Brain microvascular endothelial cell (primary cell): Measurements from ENCODE around the gene SYT10.

ENCODE experiments used
- DNase-seq: peaks from one replicate; pipeline ENCODE4 v3.0.0-alpha.2; 2020
- H3K27ac ChIP-seq: fragments of 250-450 bp; sonication (Bioruptor Pico); 2 replicates; pipeline ENCODE4 v1.5.1; 2020; ENCODE audit warnings: mild to moderate bottlenecking, moderate library complexity
- H3K27me3 ChIP-seq: fragments of 250-450 bp; sonication (Bioruptor Pico); replicated peaks from 2 replicates; pipeline ENCODE4 v1.5.1; 2020; ENCODE audit warnings: mild to moderate bottlenecking
- H3K36me3 ChIP-seq: fragments of 250-450 bp; sonication (Bioruptor Pico); replicated peaks from 2 replicates; pipeline ENCODE4 v1.5.1; 2020; ENCODE audit warnings: mild to moderate bottlenecking
- H3K4me3 ChIP-seq: 2 replicates; pipeline ENCODE4 v1.5.1; 2011; ENCODE audit warnings: low read depth, mild to moderate bottlenecking, control low read depth, low read length, moderate library complexity
- CTCF ChIP-seq: IDR thresholded peaks from 2 replicates; pipeline ENCODE4 v1.5.1; 2011; ENCODE audit warnings: low read depth, mild to moderate bottlenecking, moderate library complexity, low read length, control low read depth, inconsistent platforms; ENCODE audit errors: missing control alignments
- in situ Hi-C: cut with HindIII; loops from 2 replicates; pipeline ENCODE4 v1.10.0; 2017; ENCODE audit warnings: low sequenced_read_pairs, low pct_ligation_motif_present

Gene SYT10

GRCh38 chr12:33438025-33438772 is 1.4 kb downstream of the SYT10 start:
- no peak overlapping the region for H3K27ac ChIP-seq
- no peak for DNase-seq
- H3K36me3 ChIP-seq, result no peaks in the 10 kb centered on the region
- TF ChIP-seq CTCF, result no peak
- in situ Hi-C loops, result no loop called here
- H3K4me3 ChIP-seq, result no peak overlapping the region
- peaks cover 15% of the 10 kb centered on the region for H3K27me3 ChIP-seq

- Histone ChIP-seq H3K27me3 (peaks cover 15% of the 10 kb centered on the region), H3K27ac (no peak overlapping the region), H3K36me3 (no peaks in the 10 kb centered on the region), H3K4me3 (no peak overlapping the region)
- in situ Hi-C loops, result no loop called here
- no peak for TF ChIP-seq CTCF
- no peak for DNase-seq
Measured at GRCh38 chr12:33437598-33437997, 2.0 kb downstream of the SYT10 start.

GRCh38 chr12:33432992-33433391 is 6.6 kb downstream of the SYT10 start:
- H3K4me3 ChIP-seq, result no peak overlapping the region
- H3K36me3 ChIP-seq, result no peaks in the 10 kb centered on the region
- H3K27me3 ChIP-seq, result peaks cover 2% of the 10 kb centered on the region
- H3K27ac ChIP-seq, result no peak overlapping the region
- in situ Hi-C loops, result no loop called here
- DNase-seq, result no peak
- TF ChIP-seq CTCF, result no peak

- DNase-seq, result no peak
- no peaks in the 10 kb centered on the region for H3K27me3 ChIP-seq
- no peak overlapping the region for H3K27ac ChIP-seq
- no peak for TF ChIP-seq CTCF
- no peak overlapping the region for H3K4me3 ChIP-seq
- in situ Hi-C loops, result no loop called here
- H3K36me3 ChIP-seq, result no peaks in the 10 kb centered on the region
Measured at GRCh38 chr12:33431648-33432047, 8.0 kb downstream of the SYT10 start.

- Histone ChIP-seq H3K27me3 (no peaks in the 10 kb centered on the region), H3K36me3 (no peaks in the 10 kb centered on the region), H3K4me3 (no peak overlapping the region), H3K27ac (no peak overlapping the region)
- no peak for DNase-seq
- in situ Hi-C loops, result no loop called here
- no peak for TF ChIP-seq CTCF
Measured at GRCh38 chr12:33429468-33429867, 10.2 kb downstream of the SYT10 start.

GRCh38 chr12:33427071-33427470 is 12.5 kb downstream of the SYT10 start:
- no peak for DNase-seq
- Histone ChIP-seq H3K4me3 (no peak overlapping the region), H3K36me3 (no peaks in the 10 kb centered on the region), H3K27ac (no peak overlapping the region), H3K27me3 (no peaks in the 10 kb centered on the region)
- in situ Hi-C loops, result no loop called here
- TF ChIP-seq CTCF, result peak; percentile 34
